Amygdala (tissue), 56 donors: ENCODE data around the gene STN1.

Experiments used
- DNase-seq, 56 donors: peaks; one replicate each; lab custom pipeline; 2025; lab: John Stamatoyannopoulos, UW

STN1 gene

DNA sequence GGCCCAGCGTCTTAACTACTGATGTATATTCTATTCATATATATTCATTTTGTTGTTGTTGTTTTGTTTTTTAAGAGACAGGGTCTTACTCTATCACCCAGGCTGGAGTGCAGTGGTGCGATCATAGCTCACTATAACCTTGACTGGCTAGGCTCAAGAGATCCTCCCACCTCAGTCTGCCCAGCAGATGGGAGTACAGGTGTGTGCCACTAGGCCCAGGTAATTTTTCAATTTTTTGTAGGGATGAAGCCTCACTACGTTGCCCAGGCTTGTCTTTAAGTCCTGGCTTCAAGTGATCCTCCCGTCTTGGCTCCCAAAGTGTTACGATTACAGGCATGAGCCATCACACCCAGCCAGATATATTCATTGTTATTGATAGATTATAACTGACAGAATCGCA is 12.9 kb upstream of the STN1 start:
- DNase-seq = no peak

GRCh38 chr10:103930449-103930848 is 12.5 kb upstream of the STN1 start:
- DNase-seq = no peak

DNA sequence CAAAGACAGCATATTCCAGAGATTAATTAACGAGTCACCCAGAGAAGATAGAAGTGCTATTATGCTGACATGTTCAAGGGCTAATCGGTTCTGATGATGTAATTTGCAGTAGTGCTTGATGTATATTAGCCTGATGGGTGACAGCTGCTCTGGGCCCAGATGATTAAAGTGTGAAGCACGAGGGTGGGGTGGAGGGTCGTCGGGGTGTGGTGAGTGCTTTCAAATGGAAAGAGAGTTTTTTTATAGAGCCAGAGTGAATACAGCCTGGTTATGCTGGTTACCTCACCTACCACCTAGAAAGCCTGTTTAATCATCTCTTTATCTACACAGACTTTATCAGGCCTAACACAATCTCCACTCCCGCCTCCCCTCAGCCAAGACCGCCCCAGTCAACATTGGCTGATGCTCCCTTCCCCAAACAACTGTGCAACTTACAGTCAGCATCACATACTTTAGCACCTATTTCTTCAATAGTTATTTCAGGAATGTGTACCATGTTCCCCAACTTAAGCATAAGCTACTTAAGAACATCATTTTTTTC is 11.5 kb upstream of the STN1 start:
- DNase-seq = no peak

DNA sequence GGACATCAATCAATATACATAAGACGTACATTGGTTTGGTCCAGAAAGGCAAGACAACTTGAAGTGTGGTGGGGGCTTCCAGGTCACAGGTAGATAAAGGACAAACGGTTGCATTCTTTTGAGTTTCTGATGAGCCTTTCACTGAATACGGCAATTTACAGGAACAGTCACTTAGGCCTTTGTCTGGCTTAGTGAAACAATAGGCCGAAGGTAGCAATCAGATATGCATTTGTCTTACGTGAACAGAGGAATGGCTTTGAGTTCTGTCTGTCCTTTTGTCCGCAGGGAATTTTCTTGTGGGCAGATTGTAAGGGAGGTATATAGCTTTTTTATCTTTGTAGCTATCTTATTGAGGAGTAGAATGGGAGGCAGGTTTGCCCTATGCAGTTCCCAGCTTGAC is 10.8 kb upstream of the STN1 start:
- DNase-seq = no peak

GRCh38 chr10:103926722-103927319 is 8.8 kb upstream of the STN1 start:
- DNase-seq = no peak

GRCh38 chr10:103925591-103925990 is 7.6 kb upstream of the STN1 start:
- DNase-seq = no peak

DNA sequence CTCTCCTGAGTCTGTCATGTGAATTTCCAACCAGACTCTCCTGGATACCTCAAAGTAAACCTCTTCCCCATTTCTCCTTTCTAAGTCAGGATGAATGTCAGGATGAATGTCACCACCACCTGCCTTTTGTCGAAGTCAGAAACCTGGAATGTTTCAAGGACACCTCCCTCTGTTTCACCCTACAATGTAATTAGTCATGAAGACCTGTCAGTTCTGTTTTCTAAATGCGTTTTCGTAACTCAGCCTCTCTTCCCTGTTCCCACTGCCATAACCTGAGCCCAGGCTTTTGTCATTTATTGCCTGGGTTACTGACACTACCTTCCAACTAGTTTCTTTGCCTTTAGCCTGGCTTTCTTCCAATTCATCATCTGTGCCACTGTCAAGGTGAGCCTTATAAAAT is 5.5 kb upstream of the STN1 start:
- no peak for DNase-seq

GRCh38 chr10:103922659-103923058 is 4.7 kb upstream of the STN1 start:
- DNase-seq = no peak

DNA sequence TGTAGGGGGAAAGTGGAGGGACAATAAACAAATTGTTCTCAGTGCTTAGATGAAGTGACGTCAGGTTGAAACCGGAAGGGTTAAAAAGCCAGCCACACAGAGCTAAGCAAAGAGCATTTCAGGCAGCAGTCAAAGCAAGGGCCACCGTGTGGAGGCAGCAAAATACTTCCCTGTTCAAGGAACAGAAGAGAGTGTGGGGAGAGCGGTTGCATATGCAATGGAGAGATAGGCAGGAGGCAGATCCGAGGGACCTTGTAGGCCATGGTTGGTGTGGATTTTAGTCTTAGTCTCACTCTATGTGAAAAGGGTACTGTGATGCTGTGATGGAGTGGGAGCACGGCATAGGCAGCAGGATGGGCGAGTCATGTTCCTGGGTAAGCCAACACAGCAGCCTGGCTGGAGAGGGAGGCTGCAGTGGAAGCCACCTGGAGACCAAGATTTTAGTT is 3.8 kb upstream of the STN1 start:
- DNase-seq = peak in 33 of 56 donors; percentile 1 to 58 (median 22)

GRCh38 chr10:103921248-103921647 is 3.3 kb upstream of the STN1 start:
- DNase-seq = no peak

- no peak for DNase-seq
Observed at GRCh38 chr10:103919648-103920025, 1.7 kb upstream of the STN1 start.

DNA sequence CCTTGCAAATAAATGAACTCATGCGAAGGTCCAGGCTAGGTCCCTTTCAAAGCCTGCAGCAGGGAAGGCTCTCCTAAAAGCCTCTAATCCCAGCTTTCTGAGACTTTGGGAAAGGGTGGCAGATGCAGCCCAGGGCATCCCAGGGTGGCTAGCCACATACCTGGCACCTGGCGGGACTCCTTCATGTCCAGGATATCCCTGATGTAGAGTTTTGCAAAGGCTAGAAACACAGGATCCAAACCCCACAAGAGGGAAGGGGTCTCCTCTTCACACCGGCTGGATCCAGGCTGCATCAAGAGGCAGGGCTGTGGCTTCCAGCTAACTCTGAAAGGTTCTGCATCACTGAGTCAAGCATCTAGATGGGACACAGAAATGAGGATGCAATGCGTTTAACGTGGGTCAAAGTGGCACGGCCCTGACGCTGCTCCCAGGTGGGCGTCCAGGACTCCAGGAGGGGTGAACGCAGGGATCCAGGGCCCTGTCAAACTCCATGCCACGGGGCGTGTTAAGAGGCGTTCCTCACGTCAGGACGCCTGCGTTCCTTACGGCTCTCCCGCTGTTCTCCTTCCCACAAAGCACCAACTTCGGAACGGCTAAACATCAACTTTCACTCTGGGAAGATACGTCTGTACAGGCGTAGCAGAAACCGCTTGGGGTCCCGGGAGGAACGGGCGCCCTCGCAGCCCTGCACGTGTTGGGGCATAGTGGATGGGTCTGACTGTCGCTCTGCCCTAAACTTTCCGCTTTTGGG is 507 bp downstream of the STN1 start:
- DNase-seq = peak in 25 of 56 donors; percentile 24 to 70 (median 54)

DNA sequence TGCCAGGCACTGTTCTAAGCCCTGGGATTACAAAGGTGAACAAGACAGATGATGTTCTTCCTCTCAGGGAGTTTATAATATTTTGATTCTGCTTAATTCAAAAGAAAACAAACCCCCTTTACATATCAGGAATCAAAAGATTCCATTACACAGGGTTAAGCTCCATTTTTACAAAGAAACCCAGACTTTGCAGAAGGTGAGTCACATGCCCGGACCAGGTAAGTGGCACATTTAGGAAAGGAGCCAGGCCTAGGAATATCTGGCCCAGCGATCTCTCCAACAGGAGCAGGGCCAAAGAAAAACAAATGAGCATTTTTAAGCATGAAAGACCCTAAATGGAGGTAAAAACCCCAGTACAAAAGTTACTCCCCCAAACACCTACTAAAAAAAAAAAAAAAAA is 1.1 kb downstream of the STN1 start:
- DNase-seq = no peak

GRCh38 chr10:103916254-103916653 is 1.7 kb downstream of the STN1 start:
- DNase-seq = no peak

- no peak for DNase-seq
Observed at GRCh38 chr10:103915796-103916195, 2.2 kb downstream of the STN1 start.

DNA sequence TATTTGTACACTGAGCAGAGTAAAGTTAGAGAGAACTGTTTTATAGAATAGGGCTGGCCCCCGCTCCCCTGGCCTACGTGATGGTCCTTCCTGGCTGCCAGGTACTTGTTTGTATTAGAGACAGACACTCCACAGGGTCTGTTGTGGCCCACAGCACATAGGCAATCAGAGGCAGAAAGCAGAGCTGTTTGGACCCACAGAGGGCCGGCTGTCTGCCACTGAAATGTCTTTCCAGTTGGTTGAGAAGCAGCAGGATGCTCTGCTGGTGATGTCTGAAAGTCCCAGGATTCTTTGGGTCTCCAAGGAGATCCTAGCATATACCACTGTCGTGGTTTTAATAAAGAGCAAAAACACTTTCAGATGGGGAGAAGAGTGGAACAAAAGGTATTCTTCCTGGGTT is 5.2 kb downstream of the STN1 start:
- no peak for DNase-seq

- no peak for DNase-seq
Observed at GRCh38 chr10:103911021-103911459, 6.9 kb downstream of the STN1 start.

DNA sequence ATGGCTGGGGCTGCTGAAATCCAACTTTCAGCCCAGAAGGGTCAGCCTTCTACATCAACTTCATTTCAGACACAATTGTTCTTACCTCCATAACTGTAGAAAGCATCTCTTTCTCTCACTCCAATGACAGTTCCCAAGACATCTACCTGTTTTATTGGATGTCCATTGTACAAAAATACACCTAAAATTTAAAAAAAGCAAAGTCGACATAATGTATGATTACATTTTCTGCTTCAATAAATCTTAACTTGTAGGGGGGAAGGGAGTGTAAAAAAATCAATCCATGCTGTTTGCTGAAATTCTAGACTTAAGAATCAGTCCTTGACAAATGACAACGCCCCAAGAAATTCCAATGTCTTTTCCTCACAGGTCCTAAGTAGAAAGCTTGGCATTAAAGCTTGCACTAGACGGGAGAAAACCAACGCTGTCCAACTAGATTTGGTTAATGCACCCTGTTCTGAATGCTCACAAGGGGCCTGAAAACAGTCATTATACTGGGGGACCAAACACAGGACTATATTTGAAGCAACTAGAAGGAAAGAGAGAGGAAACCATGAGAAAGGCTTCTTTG is 7.5 kb downstream of the STN1 start:
- no peak for DNase-seq

DNA sequence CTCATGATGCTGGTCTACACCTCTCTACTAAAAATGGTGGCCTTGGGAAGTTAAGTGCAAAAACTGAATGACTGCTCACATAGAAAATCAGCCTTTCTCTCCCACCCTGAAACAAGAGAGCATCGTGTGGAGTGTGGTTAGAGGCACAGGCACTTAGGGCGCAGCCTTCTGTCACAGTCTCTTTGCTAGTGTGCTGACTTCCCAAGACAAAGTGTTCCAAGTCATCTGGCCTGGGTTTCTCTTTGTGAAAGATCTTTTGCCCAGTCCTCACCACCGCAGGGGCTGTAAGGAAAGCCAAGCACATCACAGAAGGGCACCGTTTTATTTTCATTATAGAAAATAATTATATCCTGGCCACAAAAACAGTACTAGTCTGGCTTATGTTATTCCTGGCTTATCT is 12.5 kb downstream of the STN1 start:
- DNase-seq = no peak

DNA sequence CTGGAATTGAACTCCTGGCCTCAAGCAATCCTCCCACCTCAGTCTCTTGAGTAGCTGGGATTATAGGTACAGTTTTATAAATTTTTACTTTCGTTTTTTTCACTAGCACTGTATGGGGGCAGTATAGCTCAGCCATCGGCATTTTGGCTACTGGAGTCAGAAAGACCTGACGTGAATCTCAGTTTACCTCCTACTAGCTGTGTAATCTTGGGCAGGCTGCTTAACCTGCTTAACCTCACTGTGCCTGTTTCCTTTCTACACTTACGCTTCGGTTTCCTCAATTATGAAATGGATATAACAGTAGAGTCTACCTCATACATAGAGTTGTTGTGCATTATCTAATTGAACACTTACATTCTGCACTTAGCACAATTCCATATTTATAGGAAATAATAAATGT is 16.7 kb downstream of the STN1 start:
- DNase-seq = no peak

- DNase-seq = no peak
Observed at GRCh38 chr10:103899312-103899711, 18.7 kb downstream of the STN1 start.
